A549 treated with RU486 at 1 μM for 4 hours (cell line): Measurements from ENCODE around the gene TCEANC2. TPM values are rescaled to one million over a fixed set of nuclear protein-coding genes. Genes with fewer than 3 reads are reported as not detected.

ENCODE experiments used
- total RNA-seq: library from RNA; stranded (reverse); fragments of 200-300 nt; extraction: Qiagen RNA extraction; gene quantifications from 5 replicates; pipeline ENCODE4 v1.2.3, GENCODE V29; 2022; ENCODE audit warnings: low read depth

Gene TCEANC2
- total RNA-seq, result 1.6 to 3.0 TPM (median 2.5 TPM) in 5 replicates

GRCh38 chr1:54052934-54053744 lies at the start of gene TCEANC2, which contains the start of gene TMEM59:
Gene TCEANC2, plus strand, starts transcription at chr1:54053608. Its CDS starts 815 bp downstream, at chr1:54054423.
Gene TMEM59, minus strand, starts transcription at chr1:54053204. Its CDS starts 16 bp downstream, at chr1:54053188.

GRCh38 chr1:54017979-54018378 lies 35.4 kb upstream of the TCEANC2 start, which contains the start of gene LDLRAD1:
Gene LDLRAD1, minus strand, starts transcription at chr1:54018186. Its CDS starts 74 bp downstream, at chr1:54018112.

GRCh38 chr1:54152696-54153095 lies 99.3 kb downstream of the TCEANC2 start, which contains the start of gene CDCP2:
Gene CDCP2, minus strand, starts transcription at chr1:54153000. Its CDS starts 78 bp downstream, at chr1:54152922.

Other genes starting within 250 kb of the TCEANC2 start
- gene NDC1, start 215.3 kb upstream of the TCEANC2 start, total RNA-seq, result 13.5 to 26.3 TPM (median 25.5 TPM) in 5 replicates
- gene YIPF1, start 163.8 kb upstream of the TCEANC2 start, total RNA-seq, result 12.9 to 15.8 TPM (median 13.3 TPM) in 5 replicates
- not detected in 5 replicates for gene DIO1, start 159.4 kb upstream of the TCEANC2 start, total RNA-seq
- 20.4 to 40.7 TPM (median 28.9 TPM) in 5 replicates for gene IFT25, start 107.9 kb upstream of the TCEANC2 start, total RNA-seq
- gene LRRC42, start 107.3 kb upstream of the TCEANC2 start, total RNA-seq, result 25.2 to 28.2 TPM (median 27.4 TPM) in 5 replicates
- not detected in 5 replicates for gene LDLRAD1, start 35.4 kb upstream of the TCEANC2 start, total RNA-seq
- 93.3 to 126 TPM (median 123 TPM) in 5 replicates for gene TMEM59, start 404 bp upstream of the TCEANC2 start, total RNA-seq
- not detected in 5 replicates for gene CDCP2, start 99.4 kb downstream of the TCEANC2 start, total RNA-seq
- 2.4 to 3.8 TPM (median 3.1 TPM) in 5 replicates for gene CYB5RL, start 146.4 kb downstream of the TCEANC2 start, total RNA-seq
- gene MRPL37, start 146.6 kb downstream of the TCEANC2 start, total RNA-seq, result 83.6 to 103 TPM (median 94.8 TPM) in 5 replicates